ENCODE measurements around the gene SOX8.

The SOX8 gene

GRCh38 chr16:1003391-1004347 lies 22.1 kb downstream of the SOX8 start:
- no peak for DNase-seq (ENCODE audit: low read depth in 2 of 2, low spot score in 1 of 2)

- no peak for DNase-seq (ENCODE audit: low read depth in 2 of 2, low spot score in 1 of 2)
These were observed 23.7 kb downstream of the SOX8 start for GRCh38 chr16:1005286-1005685.

GRCh38 chr16:1006781-1007180 lies 25.2 kb downstream of the SOX8 start:
- no peak for DNase-seq (ENCODE audit: low read depth in 2 of 2, low spot score in 1 of 2)

- DNase-seq (ENCODE audit: low read depth in 2 of 2, low spot score in 1 of 2) = no peak
These were observed 25.8 kb downstream of the SOX8 start for GRCh38 chr16:1007284-1007850.

- no peak for DNase-seq (ENCODE audit: low read depth in 2 of 2, low spot score in 1 of 2)
These were observed 26.5 kb downstream of the SOX8 start for GRCh38 chr16:1008085-1008484.

GRCh38 chr16:1009358-1010150 lies 28.0 kb downstream of the SOX8 start:
- no peak for DNase-seq (ENCODE audit: low read depth in 2 of 2, low spot score in 1 of 2)

GRCh38 chr16:1010251-1010650 lies 28.7 kb downstream of the SOX8 start:
- no peak for DNase-seq (ENCODE audit: low read depth in 2 of 2, low spot score in 1 of 2)

- no peak for DNase-seq (ENCODE audit: low read depth in 2 of 2, low spot score in 1 of 2)
These were observed 29.2 kb downstream of the SOX8 start for GRCh38 chr16:1010815-1011214.

GRCh38 chr16:1011316-1012082 lies 29.9 kb downstream of the SOX8 start:
- DNase-seq (ENCODE audit: low read depth in 2 of 2, low spot score in 1 of 2) = no peak

GRCh38 chr16:1012135-1012534 lies 30.6 kb downstream of the SOX8 start:
- DNase-seq (ENCODE audit: low read depth in 2 of 2, low spot score in 1 of 2) = no peak

GRCh38 chr16:1012722-1013592 lies 31.4 kb downstream of the SOX8 start:
- no peak for DNase-seq (ENCODE audit: low read depth in 2 of 2, low spot score in 1 of 2)

- DNase-seq (ENCODE audit: low read depth in 2 of 2, low spot score in 1 of 2) = no peak
These were observed 32.0 kb downstream of the SOX8 start for GRCh38 chr16:1013593-1013900.

GRCh38 chr16:1014221-1014620 lies 32.7 kb downstream of the SOX8 start:
- DNase-seq (ENCODE audit: low read depth in 2 of 2, low spot score in 1 of 2) = no peak

- DNase-seq (ENCODE audit: low read depth in 2 of 2, low spot score in 1 of 2) = no peak
These were observed 33.4 kb downstream of the SOX8 start for GRCh38 chr16:1014771-1015495.

GRCh38 chr16:1018447-1019198 lies 37.1 kb downstream of the SOX8 start:
- DNase-seq (ENCODE audit: low read depth in 2 of 2, low spot score in 1 of 2) = no peak

GRCh38 chr16:1019231-1020090 lies 37.9 kb downstream of the SOX8 start:
- DNase-seq (ENCODE audit: low read depth in 2 of 2, low spot score in 1 of 2) = no peak

- no peak for DNase-seq (ENCODE audit: low read depth in 2 of 2, low spot score in 1 of 2)
These were observed 38.5 kb downstream of the SOX8 start for GRCh38 chr16:1020091-1020399.

GRCh38 chr16:1020591-1020990 lies 39.0 kb downstream of the SOX8 start:
- DNase-seq (ENCODE audit: low read depth in 2 of 2, low spot score in 1 of 2) = no peak

Data from stimulated activated CD8-positive, alpha-beta memory T cell treated with anti-CD3 and anti-CD28 coated beads, Interleukin-4, amount 100 ng/mL, for 1 hour (primary cell).